ENCODE data around the gene ZP2.

ZP2 gene

GRCh38 chr16:21211486-21211885, at the start of gene ZP2:
TSS of gene ZP2 (minus strand) at chr16:21211574. CDS start at chr16:21211547, 27 bp downstream.
- ATAC-seq: no peak

DNA sequence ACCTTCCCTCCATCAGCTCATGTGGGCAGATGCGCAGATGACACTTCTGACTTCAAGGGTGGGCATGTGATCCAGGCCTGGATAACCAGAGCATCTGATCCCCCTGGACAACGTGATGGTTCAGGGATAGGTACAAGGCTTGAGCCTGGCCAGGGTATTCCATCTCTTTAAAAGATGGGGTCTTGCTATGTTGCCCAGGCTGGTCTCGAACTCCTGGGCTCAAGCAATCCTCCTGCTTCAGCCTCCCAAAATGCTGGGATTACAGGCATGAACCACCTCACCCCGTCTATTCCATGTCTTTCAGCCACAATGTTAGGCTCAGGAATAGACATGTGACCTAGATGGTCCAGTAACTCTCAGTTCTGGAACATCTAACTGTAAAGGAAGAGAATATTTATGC, 45.9 kb upstream of the ZP2 start:
- ATAC-seq: no peak
- no peak for TF ChIP-seq ESRRG (CRISPR knock-in tag; IDR thresholded peaks at IDR 0.05)
- TF ChIP-seq ZNF70 (CRISPR knock-in tag; IDR thresholded peaks at IDR 0.05): no peak
- no peak for TF ChIP-seq CSDC2 (CRISPR knock-in tag; IDR thresholded peaks at IDR 0.05)
- no peak for TF ChIP-seq ZFP30 (CRISPR knock-in tag; IDR thresholded peaks at IDR 0.05)
- TF ChIP-seq TSHZ2 (CRISPR knock-in tag; IDR thresholded peaks at IDR 0.05): no peak
- TF ChIP-seq ZNF8 (CRISPR knock-in tag; IDR thresholded peaks at IDR 0.05): no peak
- TF ChIP-seq ZNF565 (CRISPR knock-in tag; conservative IDR thresholded peaks at IDR 0.05; ENCODE audit: low read depth): no peak
- TF ChIP-seq CSRNP3 (CRISPR knock-in tag; IDR thresholded peaks at IDR 0.05): no peak

More at GRCh38 chr16:21211486-21211885, at the start of gene ZP2:
- no peak for TF ChIP-seq CSRNP3 (CRISPR knock-in tag; IDR thresholded peaks at IDR 0.05)
- TF ChIP-seq RARB (CRISPR knock-in tag; IDR thresholded peaks at IDR 0.05): no peak
- TF ChIP-seq TSHZ2 (CRISPR knock-in tag; IDR thresholded peaks at IDR 0.05): no peak
- no peak for TF ChIP-seq POU6F1 (CRISPR knock-in tag; IDR thresholded peaks at IDR 0.05; ENCODE audit: borderline replicate concordance, low read depth)
- TF ChIP-seq TCF4 (CRISPR knock-in tag; IDR thresholded peaks at IDR 0.05; ENCODE audit: borderline replicate concordance): no peak
- no peak for TF ChIP-seq ESRRG (CRISPR knock-in tag; IDR thresholded peaks at IDR 0.05)
- no peak for TF ChIP-seq PPARA (CRISPR knock-in tag; IDR thresholded peaks at IDR 0.05; ENCODE audit: borderline replicate concordance)
- no peak for TF ChIP-seq TOX (CRISPR knock-in tag; IDR thresholded peaks at IDR 0.05; ENCODE audit: borderline replicate concordance)
- TF ChIP-seq ZC3H10 (CRISPR knock-in tag; IDR thresholded peaks at IDR 0.05): no peak
- TF ChIP-seq OSR1 (CRISPR knock-in tag; IDR thresholded peaks at IDR 0.05): no peak
- no peak for TF ChIP-seq GLIS3 (CRISPR knock-in tag; IDR thresholded peaks at IDR 0.05)
- TF ChIP-seq, protein P1, sequence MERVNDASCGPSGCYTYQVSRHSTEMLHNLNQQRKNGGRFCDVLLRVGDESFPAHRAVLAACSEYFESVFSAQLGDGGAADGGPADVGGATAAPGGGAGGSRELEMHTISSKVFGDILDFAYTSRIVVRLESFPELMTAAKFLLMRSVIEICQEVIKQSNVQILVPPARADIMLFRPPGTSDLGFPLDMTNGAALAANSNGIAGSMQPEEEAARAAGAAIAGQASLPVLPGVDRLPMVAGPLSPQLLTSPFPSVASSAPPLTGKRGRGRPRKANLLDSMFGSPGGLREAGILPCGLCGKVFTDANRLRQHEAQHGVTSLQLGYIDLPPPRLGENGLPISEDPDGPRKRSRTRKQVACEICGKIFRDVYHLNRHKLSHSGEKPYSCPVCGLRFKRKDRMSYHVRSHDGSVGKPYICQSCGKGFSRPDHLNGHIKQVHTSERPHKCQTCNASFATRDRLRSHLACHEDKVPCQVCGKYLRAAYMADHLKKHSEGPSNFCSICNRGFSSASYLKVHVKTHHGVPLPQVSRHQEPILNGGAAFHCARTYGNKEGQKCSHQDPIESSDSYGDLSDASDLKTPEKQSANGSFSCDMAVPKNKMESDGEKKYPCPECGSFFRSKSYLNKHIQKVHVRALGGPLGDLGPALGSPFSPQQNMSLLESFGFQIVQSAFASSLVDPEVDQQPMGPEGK (CRISPR knock-in tag; IDR thresholded peaks at IDR 0.05; ENCODE audit: borderline replicate concordance): no peak
- no peak for TF ChIP-seq ZFP3 (CRISPR knock-in tag; IDR thresholded peaks at IDR 0.05)
- TF ChIP-seq ARNTL (CRISPR knock-in tag; IDR thresholded peaks at IDR 0.05; ENCODE audit: borderline replicate concordance, low read depth): no peak
- TF ChIP-seq ISL1 (CRISPR knock-in tag; IDR thresholded peaks at IDR 0.05): no peak
- TF ChIP-seq ZNF70 (CRISPR knock-in tag; IDR thresholded peaks at IDR 0.05): no peak
- TF ChIP-seq, protein P2, sequence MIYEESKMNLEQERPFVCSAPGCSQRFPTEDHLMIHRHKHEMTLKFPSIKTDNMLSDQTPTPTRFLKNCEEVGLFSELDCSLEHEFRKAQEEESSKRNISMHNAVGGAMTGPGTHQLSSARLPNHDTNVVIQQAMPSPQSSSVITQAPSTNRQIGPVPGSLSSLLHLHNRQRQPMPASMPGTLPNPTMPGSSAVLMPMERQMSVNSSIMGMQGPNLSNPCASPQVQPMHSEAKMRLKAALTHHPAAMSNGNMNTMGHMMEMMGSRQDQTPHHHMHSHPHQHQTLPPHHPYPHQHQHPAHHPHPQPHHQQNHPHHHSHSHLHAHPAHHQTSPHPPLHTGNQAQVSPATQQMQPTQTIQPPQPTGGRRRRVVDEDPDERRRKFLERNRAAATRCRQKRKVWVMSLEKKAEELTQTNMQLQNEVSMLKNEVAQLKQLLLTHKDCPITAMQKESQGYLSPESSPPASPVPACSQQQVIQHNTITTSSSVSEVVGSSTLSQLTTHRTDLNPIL (CRISPR knock-in tag; IDR thresholded peaks at IDR 0.05; ENCODE audit: low read depth): no peak
- TF ChIP-seq ZNF8 (CRISPR knock-in tag; IDR thresholded peaks at IDR 0.05): no peak
- no peak for TF ChIP-seq SNAI2 (CRISPR knock-in tag; IDR thresholded peaks at IDR 0.05)
